Measurements from ENCODE around the gene FOXJ3.

DNA sequence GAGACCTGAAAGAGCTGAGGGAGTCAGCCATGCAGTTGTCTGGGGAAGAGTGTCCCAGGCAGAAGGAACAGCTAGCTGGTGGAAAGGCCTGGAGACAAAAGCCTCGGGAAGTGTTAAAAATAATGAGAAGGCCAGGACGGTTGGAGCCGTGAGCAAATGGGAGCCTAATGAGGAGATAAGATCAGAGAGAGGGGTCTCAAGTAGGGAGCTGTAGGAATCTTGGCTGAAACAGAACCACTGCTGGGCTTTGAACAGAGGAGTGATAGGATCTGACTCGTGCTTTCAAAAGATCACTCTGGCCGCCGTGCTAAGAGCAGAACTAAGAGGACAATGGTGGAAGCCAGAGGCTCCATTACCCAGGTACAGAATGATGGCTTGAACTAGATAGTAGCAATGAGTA is 1.9 kb upstream of the FOXJ3 start:
- TF ChIP-seq EZH2phosphoT487 (IDR thresholded peaks at IDR 0.05; ENCODE audit: insufficient read depth, low read depth) (no peak), EZH2 (IDR thresholded peaks at IDR 0.05; ENCODE audit: insufficient read depth, poor library complexity, severe bottlenecking) (no peak)

All from GM23248 (cell line).